Measurements from ENCODE around the gene DGUOK.

The DGUOK gene

GRCh38 chr2:73972846-73973245, 46.2 kb downstream of the DGUOK start:
- DNase-seq (ENCODE audit: low read depth): no peak
- TF ChIP-seq CTCF (conservative IDR thresholded peaks at IDR 0.05; ENCODE audit: low read depth, low read length): no peak

GRCh38 chr2:73975731-73976130, 49.1 kb downstream of the DGUOK start:
- H3K4me3 ChIP-seq (ENCODE audit: low read length): no peak overlapping the region
- TF ChIP-seq CTCF (conservative IDR thresholded peaks at IDR 0.05; ENCODE audit: low read depth, low read length): no peak
- DNase-seq (ENCODE audit: low read depth): no peak

More at GRCh38 chr2:73972846-73973245, 46.2 kb downstream of the DGUOK start:
- H3K4me3 ChIP-seq (ENCODE audit: low read length): no peak overlapping the region

- no peak for DNase-seq (ENCODE audit: low read depth)
- no peak for TF ChIP-seq CTCF (conservative IDR thresholded peaks at IDR 0.05; ENCODE audit: low read depth, low read length)
- H3K4me3 ChIP-seq (ENCODE audit: low read length): no peak overlapping the region
Observed at GRCh38 chr2:73976803-73977202, 50.1 kb downstream of the DGUOK start.

- no peak for DNase-seq (ENCODE audit: low read depth)
Observed at GRCh38 chr2:73977466-73977865, 50.8 kb downstream of the DGUOK start.

GRCh38 chr2:73979021-73979420, 52.3 kb downstream of the DGUOK start:
- H3K4me3 ChIP-seq (ENCODE audit: low read length): no peak overlapping the region
- TF ChIP-seq CTCF (conservative IDR thresholded peaks at IDR 0.05; ENCODE audit: low read depth, low read length): no peak
- DNase-seq (ENCODE audit: low read depth): no peak

More at GRCh38 chr2:73977466-73977865, 50.8 kb downstream of the DGUOK start:
- H3K4me3 ChIP-seq (ENCODE audit: low read length): no peak overlapping the region
- no peak for TF ChIP-seq CTCF (conservative IDR thresholded peaks at IDR 0.05; ENCODE audit: low read depth, low read length)

GRCh38 chr2:73979686-73980085, 53.0 kb downstream of the DGUOK start:
- no peak overlapping the region for H3K4me3 ChIP-seq (ENCODE audit: low read length)
- TF ChIP-seq CTCF (conservative IDR thresholded peaks at IDR 0.05; ENCODE audit: low read depth, low read length): no peak
- DNase-seq (ENCODE audit: low read depth): peak; percentile 37

- no peak overlapping the region for H3K4me3 ChIP-seq (ENCODE audit: low read length)
- TF ChIP-seq CTCF (conservative IDR thresholded peaks at IDR 0.05; ENCODE audit: low read depth, low read length): no peak
- no peak for DNase-seq (ENCODE audit: low read depth)
Observed at GRCh38 chr2:73980566-73980965, 53.9 kb downstream of the DGUOK start.

All from retinal pigment epithelial cell (primary cell).